ENCODE data around the gene TPD52L1. TPM values are rescaled to one million over a fixed set of nuclear protein-coding genes. Genes with fewer than 3 reads are reported as not detected.

TPD52L1 gene
- total and polyA plus RNA-seq, 10 of the 15 experiments (the other 5 are each of a cell fraction or from before 2014, with no cell fraction given): 0.03 to 2.6 (median 0.16) TPM; not detected in 3

GRCh38 chr6:125274935-125275334, 121.4 kb downstream of the TPD52L1 start (continued):
- TF ChIP-seq, protein P1, sequence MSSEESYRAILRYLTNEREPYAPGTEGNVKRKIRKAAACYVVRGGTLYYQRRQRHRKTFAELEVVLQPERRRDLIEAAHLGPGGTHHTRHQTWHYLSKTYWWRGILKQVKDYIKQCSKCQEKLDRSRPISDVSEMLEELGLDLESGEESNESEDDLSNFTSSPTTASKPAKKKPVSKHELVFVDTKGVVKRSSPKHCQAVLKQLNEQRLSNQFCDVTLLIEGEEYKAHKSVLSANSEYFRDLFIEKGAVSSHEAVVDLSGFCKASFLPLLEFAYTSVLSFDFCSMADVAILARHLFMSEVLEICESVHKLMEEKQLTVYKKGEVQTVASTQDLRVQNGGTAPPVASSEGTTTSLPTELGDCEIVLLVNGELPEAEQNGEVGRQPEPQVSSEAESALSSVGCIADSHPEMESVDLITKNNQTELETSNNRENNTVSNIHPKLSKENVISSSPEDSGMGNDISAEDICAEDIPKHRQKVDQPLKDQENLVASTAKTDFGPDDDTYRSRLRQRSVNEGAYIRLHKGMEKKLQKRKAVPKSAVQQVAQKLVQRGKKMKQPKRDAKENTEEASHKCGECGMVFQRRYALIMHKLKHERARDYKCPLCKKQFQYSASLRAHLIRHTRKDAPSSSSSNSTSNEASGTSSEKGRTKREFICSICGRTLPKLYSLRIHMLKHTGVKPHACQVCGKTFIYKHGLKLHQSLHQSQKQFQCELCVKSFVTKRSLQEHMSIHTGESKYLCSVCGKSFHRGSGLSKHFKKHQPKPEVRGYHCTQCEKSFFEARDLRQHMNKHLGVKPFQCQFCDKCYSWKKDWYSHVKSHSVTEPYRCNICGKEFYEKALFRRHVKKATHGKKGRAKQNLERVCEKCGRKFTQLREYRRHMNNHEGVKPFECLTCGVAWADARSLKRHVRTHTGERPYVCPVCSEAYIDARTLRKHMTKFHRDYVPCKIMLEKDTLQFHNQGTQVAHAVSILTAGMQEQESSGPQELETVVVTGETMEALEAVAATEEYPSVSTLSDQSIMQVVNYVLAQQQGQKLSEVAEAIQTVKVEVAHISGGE (CRISPR knock-in tag; IDR thresholded peaks at IDR 0.05): no peak
- TF ChIP-seq ZNF384 (IDR thresholded peaks at IDR 0.05; ENCODE audit: borderline replicate concordance, low read depth, low read length) (no peak), CEBPZ (IDR thresholded peaks at IDR 0.05; ENCODE audit: low read depth, low read length) (no peak), ZNF274 (IDR thresholded peaks at IDR 0.05; ENCODE audit: insufficient read depth, insufficient read length) (no peak), EED (IDR thresholded peaks at IDR 0.05; ENCODE audit: low read depth) (no peak), BHLHE40 (IDR thresholded peaks at IDR 0.05; ENCODE audit: borderline replicate concordance in 1 of 2, low read depth in 2 of 2, low read length in 1 of 2) (no peak), BACH1 (IDR thresholded peaks at IDR 0.05; ENCODE audit: borderline replicate concordance) (no peak), NFIC (IDR thresholded peaks at IDR 0.05; ENCODE audit: low read depth, low read length) (no peak), SREBF2 (IDR thresholded peaks at IDR 0.05; ENCODE audit: low read length) (no peak)

Measured in GM12878 (cell line).